ENCODE measurements around the gene TMEM108.

The TMEM108 gene

DNA sequence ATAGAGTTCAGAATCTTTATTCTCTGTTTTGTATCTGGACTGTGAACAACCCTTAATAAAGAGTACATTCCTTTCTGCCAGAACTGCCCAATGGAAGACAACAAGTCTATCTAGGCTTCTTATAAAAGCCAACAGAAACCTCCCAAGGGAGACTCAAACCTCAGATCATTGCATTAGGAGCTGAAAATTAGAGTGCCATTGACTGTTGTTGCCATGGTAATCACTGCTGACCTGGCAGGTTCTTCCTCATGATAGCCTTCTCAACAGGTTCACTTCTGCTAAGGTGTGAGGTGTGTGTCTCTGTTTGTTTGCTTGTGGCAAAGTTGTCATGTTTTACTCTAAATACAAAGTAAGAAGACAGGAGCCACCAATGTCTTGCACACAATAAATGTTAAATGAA is 79.2 kb downstream of the TMEM108 start:
- DNase-seq (ENCODE audit: low read depth in 2 of 2), result no peak

DNA sequence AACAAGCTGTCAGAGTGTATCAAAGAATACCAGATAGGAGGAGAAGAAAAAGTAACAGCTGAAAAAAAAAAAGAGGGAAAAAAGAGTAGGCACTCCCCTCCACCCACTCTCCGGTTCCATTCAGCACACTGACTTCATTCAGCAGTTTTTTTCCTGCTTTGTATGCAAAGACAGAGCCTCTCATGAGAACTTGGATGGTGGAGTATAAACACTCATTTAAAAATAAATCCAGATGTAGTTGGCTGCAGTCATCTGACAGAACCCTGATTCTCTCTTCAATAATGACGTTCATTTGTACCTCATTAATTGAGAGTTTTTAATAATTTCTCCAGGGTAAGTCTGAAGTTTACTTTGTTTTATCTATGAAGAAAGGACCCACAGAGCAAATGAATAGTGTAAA is 81.0 kb downstream of the TMEM108 start:
- DNase-seq (ENCODE audit: low read depth in 2 of 2), result no peak

DNA sequence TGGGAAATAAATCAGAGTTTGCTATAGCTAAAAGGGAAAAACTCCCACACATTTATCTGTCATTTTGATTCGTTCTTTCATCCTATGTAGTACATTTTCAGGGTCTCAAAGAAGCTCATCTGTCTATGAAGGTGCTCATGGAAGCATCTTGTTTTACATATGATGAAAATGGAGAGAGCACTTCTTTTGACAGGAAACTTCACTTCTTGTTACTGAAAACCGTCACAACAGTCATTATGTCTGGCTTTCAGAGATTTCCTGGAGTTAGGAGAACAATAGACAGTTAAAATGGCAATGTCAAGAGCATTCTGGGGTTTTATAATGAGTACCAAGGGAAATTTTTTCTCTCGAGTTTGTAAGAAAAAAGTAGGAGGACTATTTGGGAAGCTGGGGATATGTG is 83.3 kb downstream of the TMEM108 start:
- no peak for DNase-seq (ENCODE audit: low read depth in 2 of 2)

DNA sequence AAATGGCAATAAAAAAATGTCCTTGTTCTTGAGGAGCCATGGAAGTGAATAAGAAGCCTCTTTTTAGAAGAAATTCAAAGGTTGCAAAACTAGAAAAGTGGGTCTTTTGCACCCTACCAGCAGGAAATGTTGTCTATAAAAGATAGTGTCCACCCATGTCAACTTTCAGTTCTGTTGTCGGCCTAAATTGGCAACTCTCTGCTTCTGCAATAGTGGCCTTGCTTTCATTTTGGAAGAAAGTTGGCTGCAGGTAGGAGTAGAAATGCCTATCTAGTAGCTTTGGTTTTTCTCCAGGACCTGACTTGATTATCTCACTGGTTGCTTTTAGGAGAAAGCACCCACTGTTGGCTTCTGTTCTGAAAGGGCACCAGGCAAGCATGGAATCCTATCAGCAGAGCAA is 85.4 kb downstream of the TMEM108 start:
- no peak for DNase-seq (ENCODE audit: low read depth in 2 of 2)

DNA sequence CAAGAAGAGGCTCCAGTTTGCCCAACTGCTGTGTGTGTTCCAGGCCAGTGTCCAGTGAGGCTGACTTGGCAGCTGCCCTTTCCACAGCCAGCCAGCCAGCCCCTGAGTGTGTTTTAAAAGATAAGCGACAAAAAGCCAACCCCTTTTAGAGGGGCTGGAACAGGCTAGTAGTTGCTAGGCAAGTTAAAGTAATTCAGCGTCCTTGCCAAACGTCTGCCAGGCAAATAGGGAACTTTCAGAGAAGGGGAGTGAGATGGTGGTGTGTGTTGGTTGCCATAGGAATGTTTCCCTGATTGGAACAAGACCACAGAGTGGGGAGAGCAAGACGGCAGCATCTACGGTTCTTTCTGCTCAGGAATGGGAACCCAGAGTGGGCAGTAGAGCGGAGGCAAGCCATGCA is 86.3 kb downstream of the TMEM108 start:
- no peak for DNase-seq (ENCODE audit: low read depth in 2 of 2)

DNA sequence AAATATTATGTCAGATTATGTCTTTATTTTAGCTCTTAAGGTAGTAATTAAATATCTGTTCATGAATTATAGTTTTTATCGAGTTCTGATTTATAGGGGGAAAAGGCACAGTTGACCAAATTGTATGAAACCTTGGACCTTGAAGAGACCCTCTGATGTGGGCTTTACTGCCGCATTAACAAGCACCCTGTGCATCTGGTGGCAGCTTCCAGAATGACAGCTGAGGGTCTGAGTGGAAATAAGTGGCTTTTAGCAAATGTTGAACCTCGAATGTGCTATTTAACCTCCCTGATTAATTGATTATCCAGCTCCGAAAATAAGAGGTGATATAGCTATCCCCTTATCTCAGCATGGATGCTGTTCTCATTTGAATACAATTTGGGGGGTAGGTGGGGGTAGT is 87.0 kb downstream of the TMEM108 start:
- no peak for DNase-seq (ENCODE audit: low read depth in 2 of 2)

DNA sequence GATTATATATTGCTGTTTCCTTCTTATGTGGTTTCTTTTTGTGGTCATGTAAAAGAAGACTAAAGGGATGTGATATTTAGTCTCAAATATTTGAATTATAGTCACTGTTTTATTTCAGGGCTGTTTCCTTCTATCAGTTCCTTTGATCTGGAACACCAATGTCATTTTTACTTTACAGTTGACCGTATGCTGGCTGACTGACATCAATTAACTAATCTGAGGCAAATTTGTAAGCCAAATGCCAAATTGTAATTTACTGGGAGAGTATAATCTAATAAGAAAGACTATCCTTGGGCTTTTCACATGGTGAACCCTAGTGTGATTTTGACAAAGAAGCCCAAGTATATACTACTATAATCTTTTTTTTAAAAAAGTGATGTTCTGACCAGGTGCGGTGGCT is 87.6 kb downstream of the TMEM108 start:
- no peak for DNase-seq (ENCODE audit: low read depth in 2 of 2)

DNA sequence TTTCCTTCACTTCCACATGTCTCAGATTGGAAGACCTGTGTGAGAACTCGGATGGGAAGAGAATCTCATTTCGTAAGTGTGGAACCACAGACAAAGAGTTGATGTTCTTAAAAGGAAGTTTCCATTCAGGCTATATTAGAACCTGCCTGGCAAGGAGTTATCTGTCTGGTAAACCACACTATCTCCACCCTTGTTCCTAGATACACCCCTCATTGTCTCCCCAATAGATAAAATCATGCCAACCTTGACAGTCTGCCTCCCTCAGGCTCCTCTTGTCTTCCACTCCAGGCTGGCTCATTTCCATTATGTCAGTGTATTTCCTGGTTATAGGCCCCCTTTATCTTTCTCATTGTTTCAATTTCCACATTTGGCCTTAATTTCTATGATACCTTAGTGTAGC is 89.2 kb downstream of the TMEM108 start:
- no peak for DNase-seq (ENCODE audit: low read depth in 2 of 2)

DNA sequence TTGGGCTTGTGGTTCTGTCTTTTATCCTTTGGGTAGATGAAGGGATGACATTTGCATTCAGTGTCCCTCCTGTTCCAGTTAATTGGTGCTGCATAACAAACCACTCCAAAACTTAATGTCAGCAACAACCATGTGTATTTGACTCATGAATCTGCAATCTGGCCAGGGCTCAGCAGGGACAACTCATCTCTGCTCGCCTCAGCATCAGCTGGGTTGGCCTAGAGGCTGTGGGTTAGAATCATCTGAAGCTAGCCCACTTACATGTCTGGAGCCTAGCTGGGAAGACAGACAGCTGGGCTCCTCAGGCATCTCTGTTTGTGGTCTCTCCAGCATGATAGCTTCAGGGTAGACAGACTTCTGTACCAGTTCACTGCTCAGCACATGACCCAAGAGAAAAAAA is 92.0 kb downstream of the TMEM108 start:
- no peak for DNase-seq (ENCODE audit: low read depth in 2 of 2)

DNA sequence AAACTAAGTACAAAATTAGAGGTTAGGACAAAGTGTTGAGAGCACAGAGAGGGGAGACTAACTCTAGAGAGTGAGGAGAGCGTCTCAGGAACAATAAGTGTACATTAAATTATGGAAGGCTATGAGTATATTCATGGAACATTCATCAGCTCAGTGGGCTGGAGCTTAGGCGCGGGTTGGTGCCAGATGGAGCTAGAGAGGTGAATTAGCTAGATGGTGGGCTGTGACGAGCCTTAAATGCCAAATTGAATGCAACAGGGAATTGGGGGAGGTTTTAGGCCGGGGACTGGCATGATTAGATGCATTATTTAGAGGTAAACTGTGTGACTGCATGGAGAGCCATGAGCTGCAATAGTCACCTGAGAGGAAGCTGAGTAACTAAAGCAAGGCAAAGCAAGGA is 97.1 kb downstream of the TMEM108 start:
- no peak for DNase-seq (ENCODE audit: low read depth in 2 of 2)

DNA sequence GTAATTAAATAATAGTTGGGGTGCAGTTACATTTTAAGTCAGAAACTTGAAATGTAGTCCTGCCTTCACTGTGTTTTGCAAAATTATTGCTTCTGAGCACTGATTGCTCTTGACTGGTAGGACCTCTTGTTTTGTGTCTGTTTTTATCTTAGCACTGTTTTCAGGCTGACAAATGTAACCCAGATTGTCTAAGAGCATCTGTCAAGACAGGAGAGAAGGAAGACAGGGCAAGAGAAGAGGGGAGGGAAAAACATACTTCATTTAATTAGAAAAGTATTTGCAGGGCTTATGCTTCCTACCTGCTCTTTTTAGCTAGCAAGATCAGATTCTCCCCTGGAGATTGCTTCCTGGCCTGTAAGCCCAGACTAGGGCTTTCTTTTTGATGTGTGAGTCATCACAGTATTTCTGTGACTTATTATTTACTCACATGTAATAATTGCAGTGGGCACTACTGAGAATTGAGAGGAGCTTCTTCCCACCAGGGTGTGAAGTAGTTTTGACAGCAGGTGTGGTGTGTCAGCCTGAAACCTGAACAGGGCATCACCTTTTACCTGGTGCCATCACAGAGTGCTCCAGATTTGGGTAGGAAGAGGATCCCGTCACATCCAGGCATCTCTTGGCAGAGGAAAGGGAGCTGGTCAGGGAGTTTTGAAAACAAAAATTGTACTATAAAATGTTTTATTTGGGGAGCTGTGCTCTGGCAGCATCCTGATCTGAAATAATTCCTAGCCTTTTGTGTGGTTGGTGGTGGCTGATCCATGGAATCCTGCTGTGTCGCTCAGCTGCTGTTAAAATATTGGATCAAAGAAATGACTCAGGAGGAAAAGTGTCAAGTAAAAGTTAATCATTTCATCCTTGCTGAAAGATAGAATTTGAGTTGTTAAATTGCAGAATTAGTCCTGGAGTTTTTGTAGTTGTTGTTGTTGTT is 98.2 kb downstream of the TMEM108 start:
- no peak for DNase-seq (ENCODE audit: low read depth in 2 of 2)

DNA sequence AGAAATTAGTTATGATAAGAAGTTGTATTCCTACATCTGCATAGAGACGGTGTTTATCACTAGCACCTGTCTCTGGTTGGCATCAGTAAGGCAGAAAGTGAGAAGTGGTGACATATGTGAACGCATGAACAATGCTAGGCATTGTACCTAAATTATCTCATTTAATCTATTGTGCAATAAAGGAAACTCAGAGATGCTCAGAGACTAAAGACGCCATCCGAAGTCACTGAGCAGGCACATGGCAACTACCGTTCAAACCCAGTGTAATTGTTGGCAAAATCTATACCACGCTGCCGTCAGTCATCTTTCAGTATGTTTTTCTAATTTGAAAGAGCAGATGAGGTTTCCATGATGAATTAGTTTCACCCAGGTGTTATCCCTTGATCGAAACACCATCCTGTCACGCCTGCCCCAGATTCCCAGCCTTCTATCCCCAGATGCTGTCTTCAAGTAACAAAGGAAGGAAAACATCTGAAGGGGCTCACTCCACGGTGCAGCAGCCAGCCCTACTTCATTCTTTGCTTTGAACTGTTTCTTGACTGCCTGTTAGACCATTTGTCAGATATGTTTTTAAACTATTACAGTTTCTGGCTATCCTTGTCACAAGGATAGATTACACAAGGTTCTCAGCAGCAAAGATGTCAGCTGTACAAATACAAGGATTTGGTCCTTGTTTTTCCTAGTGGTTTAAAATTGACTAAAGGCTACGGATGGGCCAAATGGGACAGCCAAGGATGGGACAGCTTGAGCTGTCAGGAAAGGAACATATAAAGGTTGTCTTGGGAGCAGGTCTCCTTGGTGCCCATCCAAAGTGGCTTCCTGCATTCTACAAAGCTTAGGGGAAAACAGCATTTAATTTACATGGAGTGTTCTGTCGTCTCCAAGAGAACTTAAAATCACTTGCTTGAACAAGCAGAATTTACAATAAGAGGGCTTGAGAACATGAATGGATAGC is 99.1 kb downstream of the TMEM108 start:
- DNase-seq (ENCODE audit: low read depth in 2 of 2), result no peak

DNA sequence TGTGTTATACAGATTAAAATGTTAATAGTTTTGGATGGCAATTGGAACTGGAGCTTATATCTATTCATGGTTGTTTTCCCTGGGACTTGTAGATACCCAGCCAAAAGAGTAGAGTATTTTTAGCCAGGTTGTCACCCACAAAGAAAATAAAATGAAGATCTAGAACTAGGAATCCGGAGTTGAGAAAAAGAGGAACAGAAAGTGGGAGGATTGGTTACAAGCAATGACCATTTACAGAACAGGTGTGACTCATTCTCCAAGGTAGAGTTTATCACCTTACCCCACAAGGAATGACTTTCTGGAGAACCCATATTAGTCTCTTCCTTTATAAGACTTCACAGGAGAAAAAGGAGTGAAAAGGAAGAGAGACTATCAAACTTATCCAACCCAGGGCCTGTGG is 99.8 kb downstream of the TMEM108 start:
- DNase-seq (ENCODE audit: low read depth in 2 of 2), result no peak

DNA sequence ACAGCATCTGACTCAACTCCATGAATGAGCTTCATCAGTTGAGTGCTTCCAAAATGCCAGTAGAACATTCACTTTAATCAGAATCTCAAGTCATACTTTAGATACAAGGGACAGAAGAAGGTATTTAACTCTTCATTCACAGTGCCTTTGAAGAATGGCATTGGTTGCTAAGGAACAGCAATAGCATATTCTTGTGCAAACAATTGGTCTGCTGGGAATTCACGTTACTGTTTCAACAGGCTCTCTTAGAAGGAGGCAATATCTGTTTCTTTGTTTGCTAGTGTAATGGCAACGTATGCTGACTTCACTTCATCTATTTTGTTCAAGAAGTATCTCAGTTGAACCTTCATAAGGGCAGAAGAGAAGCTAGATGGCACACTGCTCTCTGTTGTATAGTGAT is 113.9 kb downstream of the TMEM108 start:
- DNase-seq (ENCODE audit: low read depth in 2 of 2), result no peak

DNA sequence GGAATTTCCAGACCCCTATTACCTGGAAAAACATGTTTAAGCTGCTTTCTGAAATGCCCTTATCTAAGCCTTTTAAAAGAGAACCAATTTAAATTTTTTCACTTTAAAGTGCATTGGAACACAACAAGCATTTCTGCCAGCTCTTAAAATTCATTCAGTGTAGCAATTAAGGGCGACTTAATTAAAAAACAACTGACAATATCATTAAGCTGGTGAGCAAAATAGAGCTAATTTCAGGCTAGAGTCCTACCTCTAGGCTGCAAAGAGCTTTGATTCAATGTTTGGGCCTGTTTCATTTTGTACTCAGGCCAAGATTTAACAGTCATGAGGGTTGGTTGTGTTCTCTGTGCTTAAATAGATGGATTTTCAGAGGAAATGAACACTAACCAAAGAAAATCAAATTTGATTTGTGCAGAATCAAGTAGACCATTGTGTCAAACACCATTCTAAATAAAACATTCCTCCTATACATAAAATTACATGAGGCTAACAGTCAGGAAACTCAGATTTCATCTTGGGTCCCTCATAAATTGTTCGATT is 114.6 kb downstream of the TMEM108 start:
- DNase-seq (ENCODE audit: low read depth in 2 of 2), result no peak

DNA sequence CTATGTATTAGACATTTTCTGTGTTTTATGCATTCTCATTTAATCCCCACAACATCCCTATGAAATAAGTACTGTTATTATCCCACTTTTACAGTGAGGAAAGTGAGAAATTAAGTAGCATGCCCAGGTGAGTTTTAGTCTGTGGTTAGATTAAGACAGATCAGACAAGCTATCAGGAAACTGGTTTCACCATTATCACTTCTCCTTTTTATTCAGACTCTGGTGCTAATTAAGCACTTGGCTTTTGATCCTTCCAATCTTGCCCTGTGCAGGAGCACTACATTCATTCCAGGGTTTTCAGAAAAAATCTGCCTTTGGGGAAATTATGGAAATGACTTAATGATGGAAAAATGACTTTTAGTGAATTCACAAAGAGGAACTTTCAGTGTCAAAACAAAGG is 115.2 kb downstream of the TMEM108 start:
- no peak for DNase-seq (ENCODE audit: low read depth in 2 of 2)

DNA sequence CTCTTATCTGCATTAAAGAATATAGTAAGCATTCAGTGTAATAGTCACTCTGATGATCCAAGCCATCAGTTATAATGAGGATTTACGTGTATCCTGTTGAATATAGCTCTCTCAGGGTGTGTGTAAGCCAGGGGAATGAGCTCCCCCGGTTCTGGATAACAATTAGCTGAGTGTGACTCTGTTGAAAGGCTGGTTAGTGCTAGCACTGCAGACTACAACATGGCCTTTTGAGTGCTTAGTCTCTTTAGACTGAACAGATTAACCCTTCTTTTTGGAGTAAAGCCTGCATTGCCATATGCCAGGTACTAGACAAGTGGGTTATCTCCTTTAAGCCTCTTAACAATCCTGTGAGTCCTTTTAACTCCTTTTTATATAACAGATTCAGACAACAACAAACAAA is 119.5 kb downstream of the TMEM108 start:
- no peak for DNase-seq (ENCODE audit: low read depth in 2 of 2)

DNA sequence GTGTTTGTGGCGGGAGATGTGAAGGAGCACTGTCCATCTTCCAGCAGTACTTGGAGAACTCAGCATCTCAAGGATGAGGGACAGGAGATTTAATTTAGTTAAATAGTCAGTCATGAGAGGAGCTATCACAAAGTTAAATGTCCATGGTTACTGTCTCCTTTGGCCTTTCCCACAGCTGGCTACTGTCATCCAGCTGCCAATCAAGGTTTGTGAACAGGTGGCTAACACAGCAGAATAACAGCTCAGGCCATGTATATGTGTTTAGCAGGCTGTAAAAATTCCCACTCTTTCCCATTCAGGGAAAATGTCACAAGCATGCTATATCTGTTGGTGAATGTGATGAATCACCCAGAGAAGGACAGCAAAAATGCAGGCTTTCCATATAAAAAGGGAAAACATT is 120.5 kb downstream of the TMEM108 start:
- DNase-seq (ENCODE audit: low read depth in 2 of 2), result no peak

DNA sequence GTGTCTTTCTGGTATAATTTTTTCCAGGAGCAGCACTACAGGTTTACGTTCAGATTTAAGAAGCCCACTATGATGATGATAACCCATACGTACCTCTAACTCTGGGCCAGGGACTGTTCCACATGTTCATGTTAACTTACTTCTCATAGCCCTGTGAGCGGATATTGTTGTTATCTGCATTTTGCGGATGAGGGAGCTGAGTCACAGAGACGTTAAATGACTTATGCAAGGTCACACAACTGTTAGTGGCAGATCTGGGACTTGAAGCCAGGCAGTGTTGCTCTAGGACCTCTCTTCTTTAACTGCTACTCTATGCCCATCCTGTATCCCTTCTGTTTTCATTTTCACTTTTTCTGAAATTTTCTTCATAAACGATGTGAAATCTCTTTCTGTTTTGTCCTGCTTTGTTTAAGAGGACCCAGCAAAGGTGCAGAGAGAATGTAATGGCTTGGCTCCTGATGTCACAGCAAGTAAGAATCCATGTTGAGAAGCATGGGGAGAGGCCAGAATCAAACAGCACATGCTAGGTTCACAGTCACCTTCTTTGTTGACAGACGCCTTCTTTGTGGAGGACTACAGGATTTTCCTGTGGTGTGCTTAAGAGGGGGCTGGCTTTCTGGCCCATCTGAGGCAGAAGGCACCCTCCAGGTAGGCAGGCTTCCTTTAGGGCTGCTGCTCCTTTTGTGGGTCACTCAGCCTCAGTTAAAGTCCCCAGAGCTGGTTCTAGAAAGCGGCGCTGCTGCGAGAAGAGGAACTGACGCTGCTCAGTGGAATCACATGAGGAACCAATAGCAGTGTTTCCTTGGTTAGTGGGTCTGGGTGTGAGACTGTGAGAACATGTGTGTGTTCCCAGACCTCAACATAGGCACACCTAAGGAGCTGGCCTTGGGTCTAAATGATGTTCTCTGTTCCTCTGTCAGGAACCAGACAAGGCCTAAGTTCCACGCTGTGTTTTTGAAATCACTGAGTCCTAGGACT is 121.6 kb downstream of the TMEM108 start:
- no peak for DNase-seq (ENCODE audit: low read depth in 2 of 2)

DNA sequence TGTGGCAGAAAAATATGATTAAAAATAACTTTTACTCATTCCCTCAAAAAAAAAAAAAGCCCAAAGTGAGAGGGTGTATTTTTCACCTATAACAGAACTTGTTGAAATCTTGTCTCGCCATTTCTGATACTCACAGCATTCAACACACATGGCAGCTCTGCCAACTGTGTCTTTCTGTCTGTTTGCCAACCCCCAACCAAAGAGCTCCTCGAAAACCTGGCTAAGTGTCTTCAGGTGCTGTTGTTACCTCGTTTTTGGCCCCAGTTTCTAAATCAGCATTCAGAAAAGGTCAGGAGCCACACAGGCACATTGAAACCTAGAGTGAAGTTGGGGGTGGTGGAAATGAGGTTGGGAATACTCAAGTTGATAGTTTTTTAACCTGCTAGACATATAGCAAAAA is 123.5 kb downstream of the TMEM108 start:
- DNase-seq (ENCODE audit: low read depth in 2 of 2), result no peak

DNA sequence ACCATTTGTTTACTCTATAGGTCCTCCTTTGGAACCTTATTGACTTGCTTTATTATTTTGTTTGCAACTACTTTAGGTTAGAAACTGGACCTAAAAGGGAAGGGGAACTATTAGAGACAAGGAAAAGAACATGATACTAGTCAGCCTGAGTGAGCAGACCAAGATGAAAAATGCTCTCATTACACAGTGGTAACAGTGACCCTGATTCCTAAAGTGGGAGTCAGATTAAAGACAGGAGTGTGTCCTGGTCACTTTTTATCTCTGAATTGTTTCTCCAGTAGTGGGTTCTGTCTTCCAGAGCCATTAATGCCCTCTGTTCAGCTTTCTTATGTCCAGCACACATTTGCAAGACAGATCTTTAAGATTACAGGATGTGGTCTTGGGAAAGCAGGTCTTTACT is 124.1 kb downstream of the TMEM108 start:
- no peak for DNase-seq (ENCODE audit: low read depth in 2 of 2)

Measured in stimulated activated CD4-positive, alpha-beta T cell treated with anti-CD3 and anti-CD28 coated beads, Interleukin-12 subunit alpha, Interleukin-12 subunit beta, amount 100 ng/mL, for 24 hours (primary cell).